Measurements from ENCODE around the gene NRG3.

NRG3 gene

DNA sequence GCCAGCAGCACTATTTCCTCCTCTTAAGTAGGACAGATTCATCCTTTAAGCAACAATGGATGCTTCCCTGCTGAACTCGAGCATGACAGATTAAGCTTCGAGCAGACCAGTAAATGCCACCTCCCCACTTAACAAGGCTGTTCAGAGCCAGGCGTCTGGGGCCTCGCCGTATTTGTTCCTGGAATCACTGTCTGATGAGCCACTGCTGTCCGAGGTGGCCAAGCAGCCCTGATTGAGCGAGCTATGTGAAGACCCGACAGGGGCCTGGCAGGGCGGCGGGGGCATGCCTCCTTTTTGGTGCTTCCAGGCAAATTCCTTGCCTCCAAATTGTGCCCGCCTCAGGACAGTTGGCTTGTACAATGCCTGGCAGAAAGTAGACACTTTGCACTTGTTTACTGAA is 862.6 kb downstream of the NRG3 start:
- no peak for DNase-seq

DNA sequence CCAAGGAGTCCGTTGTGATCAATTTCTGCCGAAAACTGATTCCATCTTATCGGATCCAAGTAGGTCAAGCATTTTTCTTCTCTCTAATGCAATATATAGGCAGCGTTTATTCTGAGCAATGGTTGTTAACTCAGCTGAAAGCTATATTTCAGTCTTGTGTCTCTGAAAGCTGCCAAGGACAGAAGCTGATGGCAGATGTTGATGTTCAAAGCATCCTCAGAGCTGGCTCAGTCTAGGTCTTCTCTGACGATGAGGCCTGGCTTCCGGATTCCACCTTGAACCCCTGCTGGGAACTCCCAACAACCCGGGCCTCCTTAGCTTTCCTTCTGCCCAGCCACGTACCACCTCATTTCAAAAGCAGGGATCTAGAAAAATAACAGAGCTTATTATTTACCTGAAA is 863.6 kb downstream of the NRG3 start:
- DNase-seq = no peak

DNA sequence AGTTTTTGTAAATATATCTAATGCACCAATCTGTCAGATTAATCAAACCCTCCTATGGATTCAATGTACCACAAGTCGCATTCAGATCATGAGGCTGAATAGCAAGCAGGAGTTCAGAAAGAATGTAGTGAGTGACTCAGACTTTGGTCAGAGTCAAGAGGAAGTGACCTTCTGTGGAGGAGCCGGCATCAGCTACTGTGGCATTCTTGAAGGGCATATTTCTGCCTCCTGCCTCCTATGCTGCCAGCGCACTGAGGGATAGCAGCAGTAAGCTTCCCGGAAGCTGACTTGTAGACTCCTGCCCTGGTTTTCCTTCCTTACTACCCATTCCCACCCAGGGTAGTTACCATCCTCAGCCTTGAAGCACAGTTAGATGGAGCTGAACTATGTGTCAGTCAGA is 867.5 kb downstream of the NRG3 start:
- peak; percentile 78 for DNase-seq

DNA sequence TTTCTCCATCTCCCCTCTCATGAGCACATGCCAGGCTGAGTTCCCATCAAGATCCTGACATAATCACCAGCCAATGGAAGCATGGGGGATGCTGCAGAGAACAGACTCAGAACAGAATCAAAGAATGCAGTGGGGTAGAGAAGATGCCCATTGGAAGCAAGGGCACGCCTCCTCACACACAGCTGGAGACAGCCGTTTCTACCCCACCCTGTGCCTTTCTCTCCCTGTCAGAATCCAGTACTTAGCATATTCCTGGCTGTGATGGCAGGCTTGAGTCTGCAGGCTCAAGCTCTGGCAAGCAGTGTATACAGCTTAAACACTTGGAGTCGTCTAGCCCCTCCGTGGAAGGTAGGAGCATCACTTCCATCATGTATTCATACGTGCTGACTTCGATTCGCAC is 867.9 kb downstream of the NRG3 start:
- no peak for DNase-seq

- DNase-seq = no peak
Measured at GRCh38 chr10:82750538-82750937, 875.5 kb downstream of the NRG3 start.

DNA sequence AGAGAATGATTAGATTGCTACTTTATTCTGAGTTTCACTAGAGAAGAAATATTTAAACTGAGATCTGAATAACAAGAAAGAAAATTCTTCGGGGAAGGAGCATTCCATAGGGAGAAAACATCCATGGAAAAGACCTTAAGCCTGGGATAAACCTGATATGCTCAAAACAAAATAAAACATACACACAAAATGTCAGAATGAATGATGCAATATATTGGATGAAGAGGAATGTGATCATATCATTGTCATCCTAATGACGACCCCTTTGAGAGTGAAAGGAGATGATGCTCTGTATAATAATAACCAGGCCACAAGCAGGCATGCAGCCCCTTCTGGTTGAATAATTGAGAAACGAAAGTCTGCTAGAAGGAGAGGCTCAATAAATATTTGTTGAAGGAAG is 882.4 kb downstream of the NRG3 start:
- DNase-seq = no peak

- DNase-seq = no peak
Measured at GRCh38 chr10:82757901-82758300, 882.9 kb downstream of the NRG3 start.

- DNase-seq = no peak
Measured at GRCh38 chr10:82759050-82759449, 884.1 kb downstream of the NRG3 start.

DNA sequence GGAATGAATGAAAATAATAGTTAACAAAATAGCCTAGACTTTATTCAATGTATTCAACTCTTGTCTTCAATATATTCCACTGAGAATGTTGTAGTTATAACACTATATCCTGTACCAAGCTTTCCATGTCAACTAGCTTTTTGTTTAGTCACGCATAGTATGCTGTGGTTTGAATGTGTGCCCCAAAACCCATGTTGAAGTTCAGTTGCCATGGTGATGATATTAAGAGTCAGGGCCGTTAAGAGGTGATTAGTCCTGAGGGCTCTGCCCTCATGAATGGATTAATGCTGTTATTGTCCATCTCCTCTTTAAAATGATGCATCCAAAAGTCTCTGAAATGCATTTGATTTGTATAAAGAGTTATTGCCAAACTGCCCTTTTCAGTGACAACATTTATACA is 887.6 kb downstream of the NRG3 start:
- DNase-seq = no peak

- DNase-seq = no peak
Measured at GRCh38 chr10:82768040-82768439, 893.0 kb downstream of the NRG3 start.

GRCh38 chr10:82778908-82779307 is 903.9 kb downstream of the NRG3 start:
- DNase-seq = no peak

GRCh38 chr10:82796510-82796909 is 921.5 kb downstream of the NRG3 start:
- DNase-seq = peak; percentile 11

GRCh38 chr10:82801289-82801688 is 926.3 kb downstream of the NRG3 start:
- DNase-seq = peak; percentile 11

DNA sequence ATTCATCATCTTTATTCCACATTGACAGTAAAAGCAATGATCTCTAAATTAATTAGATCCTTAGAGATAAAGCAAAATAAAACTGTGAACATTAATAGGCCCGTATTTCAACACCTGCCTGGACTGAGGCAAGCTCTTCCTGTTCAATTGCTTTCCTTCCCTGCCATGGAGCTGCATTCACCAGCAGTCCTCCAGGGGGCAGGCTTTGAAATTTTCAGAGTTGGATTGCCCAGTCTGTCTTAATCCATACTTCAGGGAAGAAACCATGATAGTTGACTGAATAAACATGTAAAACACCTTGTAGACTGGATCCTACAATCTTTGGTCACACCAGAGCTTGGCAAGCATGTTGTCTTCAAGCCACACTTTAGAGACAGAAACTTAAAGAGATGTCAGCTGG is 936.6 kb downstream of the NRG3 start:
- DNase-seq = peak; percentile 21

GRCh38 chr10:82813856-82814255 is 938.9 kb downstream of the NRG3 start:
- no peak for DNase-seq

DNA sequence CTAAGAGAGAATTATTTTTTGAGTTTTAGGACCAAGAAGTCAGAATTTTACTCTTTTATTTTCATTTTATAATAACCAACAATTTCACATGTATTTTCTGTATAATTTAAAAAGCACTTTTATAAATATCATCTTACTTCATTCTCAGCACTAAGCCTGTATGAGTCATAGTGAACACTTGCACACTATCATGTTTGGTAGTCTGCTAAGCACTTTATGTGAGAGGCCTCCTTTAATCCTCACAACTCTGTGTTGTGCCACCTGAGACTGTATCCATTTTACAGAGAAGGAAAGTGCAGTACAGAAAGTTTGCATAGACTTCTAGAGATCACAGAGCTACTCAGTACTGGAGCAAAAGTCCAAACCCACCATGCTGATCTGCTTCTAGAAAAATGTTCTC is 939.6 kb downstream of the NRG3 start:
- DNase-seq = no peak

DNA sequence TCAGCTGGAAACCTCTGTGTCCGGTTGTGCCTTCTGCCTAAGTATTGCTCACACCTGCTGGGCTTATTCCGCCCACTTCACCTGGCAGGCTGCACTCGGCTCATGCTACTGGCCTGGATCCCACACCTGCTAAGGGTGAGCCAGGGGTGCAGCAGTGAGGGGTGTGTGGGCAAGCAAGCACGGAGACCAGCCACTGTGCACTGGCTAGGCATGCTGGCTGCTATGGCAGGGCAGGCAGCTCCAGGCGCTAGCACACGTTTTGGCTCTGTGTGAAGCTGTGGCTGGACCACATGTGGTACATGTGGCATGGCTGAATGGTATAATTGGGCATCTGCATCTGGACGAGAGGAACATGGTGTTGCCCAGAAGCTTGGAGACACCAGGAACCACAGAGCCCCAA is 940.7 kb downstream of the NRG3 start:
- DNase-seq = no peak

DNA sequence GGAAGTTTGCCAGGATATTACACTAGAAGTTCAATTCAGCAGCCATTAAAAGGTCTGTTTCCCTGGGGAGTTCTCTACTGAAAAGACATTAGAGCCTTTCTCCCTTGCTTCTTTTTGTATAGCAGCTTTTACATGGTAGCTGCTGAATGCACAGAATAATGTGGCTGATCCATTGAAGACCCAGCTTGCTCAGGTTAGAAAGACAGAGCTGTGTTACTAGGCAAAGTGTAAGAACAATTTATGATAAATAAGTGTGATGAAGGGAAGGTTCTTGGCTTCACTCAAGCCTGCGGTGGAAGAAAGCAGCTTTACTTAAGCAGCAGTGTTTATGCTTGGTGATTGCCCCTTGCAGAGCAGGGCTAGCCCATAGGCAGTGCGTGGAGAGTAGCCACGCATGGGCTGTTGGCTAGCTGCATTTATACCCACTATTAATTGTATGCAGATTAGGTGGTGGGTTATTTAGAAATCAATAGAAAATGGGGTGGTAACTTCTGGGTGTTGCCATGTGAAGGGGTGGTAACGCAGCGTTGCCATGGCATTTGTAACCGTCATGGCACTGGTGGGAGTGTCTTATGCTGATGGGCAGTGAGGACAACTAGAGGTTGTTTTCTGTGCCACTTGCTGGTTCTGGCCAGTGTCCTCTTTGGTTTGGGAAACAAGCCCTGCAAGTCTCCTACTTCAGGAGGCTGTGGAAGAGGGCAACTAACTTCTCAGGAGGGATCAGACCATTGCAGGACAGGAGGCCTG is 942.9 kb downstream of the NRG3 start:
- DNase-seq = no peak

DNA sequence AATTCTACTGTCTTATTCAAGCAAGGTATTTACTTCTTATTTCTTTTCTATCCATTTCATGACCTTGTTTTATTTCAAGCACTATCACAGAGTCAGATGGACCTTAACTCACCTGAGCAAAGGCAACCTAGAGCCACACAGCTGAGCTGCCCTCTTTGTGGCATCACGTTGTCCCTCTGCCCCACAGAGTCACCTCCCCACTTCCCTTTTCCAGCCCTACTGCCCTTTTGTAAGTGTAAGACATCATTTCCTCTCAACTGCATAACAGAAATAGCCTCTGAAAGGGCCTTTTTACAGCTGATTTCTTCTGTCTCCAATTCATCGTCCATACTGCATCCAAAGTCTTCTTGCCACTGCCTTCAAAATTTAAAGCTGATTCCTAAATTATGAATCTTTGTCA is 946.0 kb downstream of the NRG3 start:
- no peak for DNase-seq

GRCh38 chr10:82826132-82826531 is 951.1 kb downstream of the NRG3 start:
- peak; percentile 56 for DNase-seq

- DNase-seq = no peak
Measured at GRCh38 chr10:82827901-82828300, 952.9 kb downstream of the NRG3 start.

DNA sequence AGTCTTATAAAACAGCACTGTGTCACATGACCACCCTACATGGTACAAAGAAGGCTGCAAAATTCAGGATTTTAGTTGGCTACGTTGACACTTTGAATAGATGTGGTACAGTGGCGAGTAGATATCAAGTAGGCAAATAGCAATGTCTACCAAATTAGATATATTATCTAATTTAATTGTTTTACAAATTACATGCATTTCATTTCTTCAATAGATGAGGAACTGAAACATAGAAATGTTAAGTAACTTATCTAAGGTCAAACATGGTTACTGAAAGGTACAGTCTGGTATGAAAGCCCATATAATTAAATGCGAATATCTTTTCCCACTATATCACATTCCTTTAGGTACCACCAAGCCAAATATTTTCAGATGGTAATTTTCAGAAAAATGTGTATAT is 972.2 kb downstream of the NRG3 start:
- no peak for DNase-seq

DNA sequence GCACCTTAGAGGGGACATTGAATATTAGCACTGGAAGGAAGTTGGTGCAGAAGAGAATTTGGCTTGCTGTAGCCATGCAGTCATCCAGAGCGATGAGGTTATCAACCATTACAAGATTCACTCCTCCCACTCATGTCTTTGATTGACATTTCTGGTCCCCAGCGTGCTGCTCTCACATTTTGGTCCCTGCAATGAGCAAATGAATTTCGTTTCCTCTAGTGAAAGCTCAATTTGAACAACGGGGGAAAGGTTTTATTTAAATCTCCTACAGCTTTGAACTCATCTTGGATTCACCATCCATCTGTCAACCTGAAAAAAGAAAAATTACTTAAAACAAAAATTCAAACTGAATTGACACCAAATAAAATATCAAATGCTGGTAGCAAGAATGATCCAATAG is 975.2 kb downstream of the NRG3 start:
- DNase-seq = no peak

DNA sequence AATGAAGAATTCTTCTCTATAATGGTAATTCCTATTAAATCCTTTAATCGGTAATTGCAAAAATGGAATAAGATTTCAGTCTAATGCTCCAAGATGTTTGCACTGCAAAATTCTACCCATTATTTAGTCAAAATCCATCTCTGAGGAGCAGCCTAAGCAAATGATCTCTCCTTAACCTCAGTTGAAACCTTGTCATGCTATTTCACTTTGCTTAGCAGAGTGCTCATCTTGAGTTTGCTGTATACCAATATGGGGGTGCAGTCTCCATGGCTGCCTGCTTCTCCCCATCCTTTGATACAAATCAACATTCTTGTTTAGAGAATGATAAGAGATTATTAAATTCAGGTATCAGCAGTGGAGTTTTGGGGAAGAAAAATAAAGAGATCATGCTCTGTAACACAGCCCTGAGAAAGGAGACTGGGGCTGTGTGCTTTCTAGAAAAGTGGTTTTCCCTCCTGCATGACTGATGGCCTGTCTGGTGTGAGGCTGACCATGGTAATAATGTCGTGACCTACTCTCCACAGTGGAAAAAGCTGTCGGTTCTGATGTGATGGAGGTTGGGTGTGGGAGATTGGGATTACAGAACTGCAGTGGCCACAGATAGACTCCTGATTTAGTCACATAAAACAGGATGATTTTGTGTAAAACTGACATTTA is 982.1 kb downstream of the NRG3 start:
- DNase-seq = no peak

DNA sequence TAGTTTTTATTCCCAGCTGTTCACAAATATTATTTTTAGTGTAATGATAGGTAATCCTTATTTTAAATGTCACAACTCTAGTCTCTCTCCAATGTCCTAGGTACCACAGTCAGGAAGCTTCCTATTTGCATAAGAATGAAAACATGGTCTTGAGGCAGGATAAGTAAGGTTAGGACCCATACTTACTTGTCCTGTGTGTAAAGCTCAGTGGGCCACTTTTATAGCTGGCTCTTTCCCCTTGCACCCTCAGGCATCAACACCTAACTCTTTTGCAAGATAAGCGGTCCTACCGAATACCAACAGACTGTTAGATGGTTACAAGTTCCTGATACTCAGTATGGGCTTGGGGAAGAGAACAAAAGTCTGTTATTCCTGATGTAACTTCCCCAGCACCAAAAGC is 986.9 kb downstream of the NRG3 start:
- DNase-seq = no peak
